ENCODE measurements around the gene DNAH3.
"Not testable (repeated sequence)": the region's sequence is repeated elsewhere in the genome, so short reads cannot be mapped to it uniquely, and the experiment has no call there.

Gene DNAH3

GRCh38 chr16:21125191-21125590 is 25.5 kb downstream of the DNAH3 start:
- no peak for ATAC-seq

DNA sequence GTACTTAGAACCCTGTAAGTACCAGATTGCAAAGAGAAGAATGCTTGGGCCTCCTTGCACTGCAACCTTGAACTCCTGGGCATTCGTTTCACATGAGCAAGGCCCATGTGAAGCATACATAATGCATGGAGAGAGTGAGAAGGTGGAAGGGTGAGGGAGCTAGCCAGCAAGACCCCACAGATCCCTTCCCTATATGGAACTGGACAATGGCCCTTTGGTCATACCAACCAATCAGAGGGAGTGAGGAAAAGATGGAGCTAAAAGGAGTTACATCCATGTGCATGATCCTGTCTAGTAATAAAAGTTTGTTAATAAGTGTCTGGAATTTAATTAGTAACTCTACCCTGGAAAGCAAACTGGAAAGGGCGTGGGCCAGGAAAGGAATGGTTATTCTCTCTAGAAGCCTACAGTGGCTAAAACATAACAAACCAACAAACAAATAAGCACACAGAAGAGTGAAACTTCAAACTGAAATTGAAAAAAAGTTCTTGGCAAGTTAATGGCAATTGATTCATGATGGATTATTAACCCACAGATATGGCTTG is 29.6 kb downstream of the DNAH3 start:
- no peak for ATAC-seq

DNA sequence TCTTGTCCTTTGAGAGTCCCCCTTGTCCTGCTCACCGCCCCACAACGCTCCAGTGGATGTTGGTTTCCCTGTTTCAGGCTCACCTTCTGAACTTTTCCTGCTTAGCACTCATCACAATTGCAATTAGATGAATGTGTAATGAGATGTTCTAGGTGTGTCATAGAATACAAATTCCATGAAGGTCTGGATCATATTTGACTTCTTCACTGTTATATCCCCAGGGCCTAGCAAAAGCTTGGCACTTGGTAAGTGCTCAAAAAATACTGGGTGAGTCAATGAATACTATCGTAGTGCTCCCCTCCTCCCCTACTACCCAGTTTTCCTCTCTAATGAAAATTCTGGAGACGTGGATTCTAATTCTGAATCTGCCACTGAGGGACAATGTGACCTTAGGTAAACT is 33.1 kb downstream of the DNAH3 start:
- ATAC-seq: no peak

- peak; percentile 25 to 38 for ATAC-seq
These were observed 34.4 kb downstream of the DNAH3 start for GRCh38 chr16:21116148-21116693.

GRCh38 chr16:21115551-21115950 is 35.1 kb downstream of the DNAH3 start:
- ATAC-seq: not testable (repeated sequence)

- ATAC-seq: no peak
These were observed 46.4 kb downstream of the DNAH3 start for GRCh38 chr16:21103941-21104860.

GRCh38 chr16:21101631-21102420 is 48.8 kb downstream of the DNAH3 start:
- peak in 1 of 2 donors; percentile 30 for ATAC-seq

DNA sequence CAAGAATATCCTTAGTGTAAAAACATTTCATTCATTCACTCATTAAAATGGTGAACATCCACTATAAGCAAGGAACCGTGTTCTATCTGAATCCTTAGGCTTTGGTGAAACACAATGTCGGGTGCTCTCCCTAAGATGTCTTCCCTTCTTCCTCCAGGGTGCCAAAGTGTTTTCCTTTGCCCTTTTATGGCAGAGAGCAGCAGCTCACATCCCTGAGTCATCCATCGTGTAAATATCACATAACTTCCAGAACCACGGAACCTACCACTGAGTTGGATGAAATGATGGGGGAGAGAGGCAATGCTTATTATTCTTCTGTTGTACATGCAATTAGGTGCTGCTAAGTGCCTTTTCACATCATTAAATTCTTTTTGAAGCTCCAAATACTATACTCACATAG is 50.2 kb downstream of the DNAH3 start:
- ATAC-seq: no peak

GRCh38 chr16:21097151-21097550 is 53.5 kb downstream of the DNAH3 start:
- no peak for ATAC-seq

- ATAC-seq: not testable (repeated sequence)
These were observed 55.9 kb downstream of the DNAH3 start for GRCh38 chr16:21094719-21095118.

DNA sequence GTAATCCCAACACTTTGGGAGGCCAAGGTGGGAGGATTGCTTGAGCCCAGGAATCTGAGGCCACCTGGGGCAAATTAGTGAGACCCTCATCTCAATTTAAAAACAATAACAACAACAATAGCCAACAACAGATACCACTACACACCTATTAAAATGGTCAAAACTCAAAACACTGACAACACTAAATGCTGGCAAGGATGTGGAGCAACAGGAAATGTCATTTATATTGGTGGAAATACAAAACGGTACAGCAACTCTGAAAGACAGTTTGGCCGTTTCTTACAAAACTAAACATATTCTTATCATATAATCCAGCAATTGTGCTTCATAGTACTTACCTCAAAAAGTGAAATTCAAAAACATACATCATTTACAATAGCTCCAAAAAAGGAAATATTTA is 57.7 kb downstream of the DNAH3 start:
- ATAC-seq: no peak

DNA sequence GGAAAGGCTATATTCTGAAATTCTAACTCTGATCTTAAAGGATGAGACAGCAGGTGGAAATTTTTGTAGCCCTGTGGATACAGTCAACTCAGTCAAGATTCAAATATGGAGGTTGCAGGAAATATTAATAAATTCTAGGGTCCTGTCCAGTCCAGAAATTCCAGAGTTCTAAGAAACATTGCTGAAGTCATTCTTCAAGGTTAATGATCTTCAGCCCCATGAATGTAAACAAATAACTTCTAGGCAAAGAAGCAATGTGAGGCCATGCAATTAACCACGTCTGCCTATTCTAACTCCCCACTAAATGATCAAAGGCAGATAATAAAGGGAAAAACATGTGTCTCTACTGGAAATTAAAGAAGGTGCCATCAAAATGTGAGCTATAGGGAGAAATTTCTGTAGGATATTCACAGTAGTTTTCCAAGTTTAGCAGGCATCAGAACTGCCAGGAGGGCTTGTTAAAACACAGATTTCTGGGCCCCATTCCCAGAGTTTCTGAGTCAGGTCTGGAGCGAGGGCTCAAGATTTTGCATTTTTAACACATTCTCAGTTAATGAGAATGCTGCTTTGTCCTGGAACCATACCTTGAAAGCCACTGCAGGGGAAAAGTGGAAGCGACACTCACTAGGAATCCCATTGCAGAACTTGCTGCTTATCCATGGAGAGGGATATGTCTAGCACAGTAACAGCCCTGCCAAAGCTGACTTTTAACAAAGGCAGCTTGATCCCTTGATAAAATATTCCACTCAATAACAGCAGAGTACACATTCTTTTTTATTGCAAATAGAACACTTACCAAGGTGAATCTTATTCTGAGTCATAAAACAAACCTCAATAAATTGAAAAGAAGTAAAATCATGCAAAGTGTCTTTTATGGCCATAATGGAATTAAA is 61.8 kb downstream of the DNAH3 start:
- no peak for ATAC-seq

- no peak for ATAC-seq
These were observed 62.5 kb downstream of the DNAH3 start for GRCh38 chr16:21088143-21088542.

DNA sequence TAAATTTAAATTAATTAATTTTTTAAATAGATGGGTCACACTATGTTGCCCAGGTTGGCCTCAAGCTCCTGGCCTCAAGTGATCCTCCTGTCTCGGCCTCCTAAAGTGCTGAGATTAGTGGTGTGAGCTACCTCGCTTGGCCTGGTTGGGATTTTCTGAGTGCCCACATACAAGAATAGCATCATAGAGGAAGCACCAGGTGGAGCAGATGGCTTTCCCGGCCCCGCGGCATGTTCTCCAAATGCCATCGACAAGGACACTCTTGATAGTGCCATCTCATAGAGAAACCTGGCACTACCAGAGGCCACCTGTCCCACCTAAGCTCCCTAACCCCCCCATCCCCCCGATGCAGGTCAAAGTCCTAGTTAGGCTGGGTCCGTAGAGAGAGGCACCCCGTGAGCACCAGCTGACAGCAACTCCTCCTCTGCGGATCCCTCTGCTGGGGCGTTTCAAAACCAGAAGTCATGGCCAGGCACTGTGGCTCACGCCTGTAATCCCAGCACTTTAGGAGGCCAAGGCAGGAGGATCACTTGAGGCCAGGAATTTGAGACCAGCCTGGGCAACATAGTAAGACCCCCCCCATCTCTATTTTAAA is 65.9 kb downstream of the DNAH3 start:
- ATAC-seq: no peak

DNA sequence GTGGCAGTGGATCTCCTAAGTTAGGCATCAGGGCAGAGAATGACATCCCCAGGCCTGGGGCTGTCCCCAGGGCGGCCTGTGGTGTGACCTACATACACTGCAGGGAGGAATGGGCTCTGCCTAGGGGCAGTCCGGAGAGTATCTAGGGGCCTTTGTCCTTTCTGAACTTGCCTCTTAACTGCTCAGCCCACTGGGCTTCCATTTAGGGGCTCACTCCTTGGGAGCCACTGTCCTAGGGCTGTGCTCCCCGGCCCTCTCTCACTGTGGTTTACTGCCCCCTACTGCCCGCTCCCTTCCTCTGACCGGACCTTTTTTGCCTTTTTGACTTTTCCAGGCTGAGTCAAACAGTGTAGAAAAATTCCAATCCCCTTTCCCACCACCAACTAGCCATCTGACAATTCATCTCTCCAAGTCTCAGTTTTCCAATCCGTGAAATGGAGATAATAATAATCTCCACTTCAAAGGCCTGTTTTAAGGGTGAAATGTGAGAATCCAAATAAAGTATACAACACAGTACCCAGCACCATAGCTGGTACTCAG is 66.8 kb downstream of the DNAH3 start:
- ATAC-seq: peak; percentile 48 to 68

GRCh38 chr16:21081329-21081728 is 69.3 kb downstream of the DNAH3 start:
- no peak for ATAC-seq

- no peak for ATAC-seq
These were observed 72.1 kb downstream of the DNAH3 start for GRCh38 chr16:21078563-21078962.

GRCh38 chr16:21076186-21076883 is 74.3 kb downstream of the DNAH3 start:
- ATAC-seq: no peak

GRCh38 chr16:21075252-21075651 is 75.4 kb downstream of the DNAH3 start:
- ATAC-seq: no peak

- ATAC-seq: no peak
These were observed 77.7 kb downstream of the DNAH3 start for GRCh38 chr16:21072976-21073375.

- ATAC-seq: no peak
These were observed 78.9 kb downstream of the DNAH3 start for GRCh38 chr16:21071741-21072140.

Data from activated CD4-positive, CD25-positive, alpha-beta regulatory T cell treated with anti-CD3 and anti-CD28 coated beads, Interleukin-2, amount 50 U/mL, for 24 hours (primary cell).